Right forelimb (tissue), 1 donor: ENCODE data around the gene GPR15LG.
A peak's percentile ranks its signal among the peaks of the same experiment; 100 is the strongest.

ENCODE experiments used
- DNase-seq: peaks from one replicate; pipeline ENCODE4 v3.0.0-alpha.2; 2018

GPR15LG gene

GRCh38 chr10:84217746-84218145 lies 44.1 kb downstream of the GPR15LG start:
- no peak for DNase-seq

- no peak for DNase-seq
Measured at GRCh38 chr10:84221916-84222315, 48.3 kb downstream of the GPR15LG start.

GRCh38 chr10:84224411-84225028 lies 50.9 kb downstream of the GPR15LG start:
- peak; percentile 54 for DNase-seq

GRCh38 chr10:84225427-84226173 lies 52.0 kb downstream of the GPR15LG start, which contains the start of gene LRIT2:
LRIT2 (minus strand) TSS chr10:84225544; CDS start chr10:84225520, 24 bp downstream.
- DNase-seq, result no peak

GRCh38 chr10:84226616-84227015 lies 53.0 kb downstream of the GPR15LG start:
- DNase-seq, result no peak

- DNase-seq, result no peak
Measured at GRCh38 chr10:84227810-84228209, 54.2 kb downstream of the GPR15LG start.

GRCh38 chr10:84230359-84230758 lies 56.8 kb downstream of the GPR15LG start:
- no peak for DNase-seq

GRCh38 chr10:84232376-84232775 lies 58.8 kb downstream of the GPR15LG start:
- DNase-seq, result no peak

- no peak for DNase-seq
Measured at GRCh38 chr10:84233940-84234339, 60.3 kb downstream of the GPR15LG start.

GRCh38 chr10:84234479-84234878 lies 60.9 kb downstream of the GPR15LG start:
- DNase-seq, result no peak
